WI38 (cell line): ENCODE measurements around the gene STIP1.
"Not testable (repeated sequence)": the region's sequence is repeated elsewhere in the genome, so short reads cannot be mapped to it uniquely, and the experiment has no call there.

Experiments
- H3K4me3 ChIP-seq: 2 replicates; pipeline ENCODE4 v1.5.1; 2011; ENCODE audit warnings: low read depth, mild to moderate bottlenecking, control low read depth, low read length
- CTCF ChIP-seq: IDR thresholded peaks from 2 replicates; pipeline ENCODE4 v1.5.1; 2012; ENCODE audit warnings: low read depth, mild to moderate bottlenecking, control low read depth, low read length

The STIP1 gene

GRCh38 chr11:64151337-64151736 lies 34.6 kb upstream of the STIP1 start:
- no peak for TF ChIP-seq CTCF
- H3K4me3 ChIP-seq: no peak overlapping the region

- TF ChIP-seq CTCF: peak; percentile 99
- H3K4me3 ChIP-seq: no peak overlapping the region
These were observed 32.9 kb upstream of the STIP1 start for GRCh38 chr11:64152841-64153691.

GRCh38 chr11:64153812-64154211 lies 32.2 kb upstream of the STIP1 start:
- no peak for TF ChIP-seq CTCF
- H3K4me3 ChIP-seq: no peak overlapping the region

GRCh38 chr11:64156235-64157011 lies 29.5 kb upstream of the STIP1 start:
- TF ChIP-seq CTCF: no peak

GRCh38 chr11:64157631-64158394 lies 28.2 kb upstream of the STIP1 start:
- no peak for TF ChIP-seq CTCF
- no peak overlapping the region for H3K4me3 ChIP-seq

More at GRCh38 chr11:64156235-64157011, 29.5 kb upstream of the STIP1 start:
- no peak overlapping the region for H3K4me3 ChIP-seq

- TF ChIP-seq CTCF: no peak
- H3K4me3 ChIP-seq: no peak overlapping the region
These were observed 24.9 kb upstream of the STIP1 start for GRCh38 chr11:64161037-64161436.

- not testable (repeated sequence) for H3K4me3 ChIP-seq
These were observed 23.2 kb upstream of the STIP1 start for GRCh38 chr11:64162769-64163168.
